ENCODE results near the gene SDK1. TPM values are rescaled to one million over a fixed set of nuclear protein-coding genes. Genes with fewer than 3 reads are reported as not detected.
A peak's percentile ranks its signal among the peaks of the same experiment; 100 is the strongest.

The SDK1 gene
- total RNA-seq, 4 donors from 2014 or later, result 1.2 to 1.8 (median 1.5) TPM

DNA sequence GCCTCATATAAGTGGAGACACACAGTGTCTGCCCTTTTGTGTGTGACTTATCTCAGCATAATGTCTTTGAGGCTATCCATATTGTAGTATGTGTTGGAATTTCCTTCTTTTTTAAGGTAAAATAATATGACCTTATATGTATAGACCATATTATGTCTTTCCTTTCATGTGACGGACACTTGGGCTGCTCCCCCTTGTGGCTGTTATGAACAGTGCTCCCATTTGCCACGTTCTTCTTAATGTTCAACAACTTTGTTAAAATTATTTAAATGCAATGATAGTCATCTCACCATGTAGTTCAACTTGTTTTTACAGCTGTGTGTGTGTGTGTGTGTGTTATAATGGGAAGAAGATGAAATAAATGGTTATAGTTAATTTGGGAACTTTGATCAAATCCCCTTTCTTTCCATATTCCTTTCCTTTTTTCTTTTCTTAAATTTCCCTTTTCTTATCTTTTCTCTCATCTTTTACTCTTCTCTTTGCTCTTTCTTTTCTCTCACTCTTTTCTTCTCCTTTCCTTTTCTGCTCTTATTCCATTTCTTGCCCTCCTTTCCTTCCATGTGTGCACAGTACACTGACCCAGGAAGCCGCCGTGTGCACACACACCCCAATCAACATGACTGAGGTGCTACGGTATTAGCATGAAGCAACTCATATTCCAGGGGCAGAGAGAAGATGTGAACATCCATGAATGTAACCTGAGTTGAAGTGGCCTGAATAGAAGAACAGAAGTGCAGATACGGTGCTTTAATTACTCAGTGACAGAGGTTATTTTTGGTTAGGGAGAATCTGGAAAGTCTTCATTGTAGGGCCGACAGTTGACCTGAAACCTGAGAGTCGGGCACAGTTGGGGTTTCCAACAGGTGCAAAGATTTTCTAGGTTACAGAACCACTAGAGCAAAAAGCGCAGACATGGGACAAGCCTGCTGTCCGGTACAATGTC is 596.6 kb downstream of the SDK1 start:
- Histone ChIP-seq H3K36me3 (no peaks in the 10 kb centered on the region), H3K27me3 (no peaks in the 10 kb centered on the region), H3K27ac (peak overlapping the region; percentile 65 to 71 (median 68)), H3K9me3 (no peaks in the 10 kb centered on the region), H3K4me1 (peaks cover 29 to 35% of the 10 kb centered on the region in 2 donors), H3K4me3 (no peak overlapping the region)
- intact Hi-C loops (cut with DNase I; ENCODE audit: low total_unique reads) (loop anchor here (2.0 to 10.0 kb wide), 2 partner anchors 597 to 1033 kb away; partner anchors contain the start of gene SDK1), in situ Hi-C loops (cut with MboI; ENCODE audit: low sequenced_read_pairs in 4 of 4) (no loop called here)
- peak; percentile 68 to 73 for DNase-seq
- TF ChIP-seq, protein P1, sequence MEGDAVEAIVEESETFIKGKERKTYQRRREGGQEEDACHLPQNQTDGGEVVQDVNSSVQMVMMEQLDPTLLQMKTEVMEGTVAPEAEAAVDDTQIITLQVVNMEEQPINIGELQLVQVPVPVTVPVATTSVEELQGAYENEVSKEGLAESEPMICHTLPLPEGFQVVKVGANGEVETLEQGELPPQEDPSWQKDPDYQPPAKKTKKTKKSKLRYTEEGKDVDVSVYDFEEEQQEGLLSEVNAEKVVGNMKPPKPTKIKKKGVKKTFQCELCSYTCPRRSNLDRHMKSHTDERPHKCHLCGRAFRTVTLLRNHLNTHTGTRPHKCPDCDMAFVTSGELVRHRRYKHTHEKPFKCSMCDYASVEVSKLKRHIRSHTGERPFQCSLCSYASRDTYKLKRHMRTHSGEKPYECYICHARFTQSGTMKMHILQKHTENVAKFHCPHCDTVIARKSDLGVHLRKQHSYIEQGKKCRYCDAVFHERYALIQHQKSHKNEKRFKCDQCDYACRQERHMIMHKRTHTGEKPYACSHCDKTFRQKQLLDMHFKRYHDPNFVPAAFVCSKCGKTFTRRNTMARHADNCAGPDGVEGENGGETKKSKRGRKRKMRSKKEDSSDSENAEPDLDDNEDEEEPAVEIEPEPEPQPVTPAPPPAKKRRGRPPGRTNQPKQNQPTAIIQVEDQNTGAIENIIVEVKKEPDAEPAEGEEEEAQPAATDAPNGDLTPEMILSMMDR (IDR thresholded peaks at IDR 0.05 in 4 of 5, conservative IDR thresholded peaks at IDR 0.05 in 1 of 5), result peak; percentile 30 to 70 (median 58)
- TF ChIP-seq POLR2A (IDR thresholded peaks at IDR 0.05), result no peak
- ATAC-seq, result peak; percentile 99

DNA sequence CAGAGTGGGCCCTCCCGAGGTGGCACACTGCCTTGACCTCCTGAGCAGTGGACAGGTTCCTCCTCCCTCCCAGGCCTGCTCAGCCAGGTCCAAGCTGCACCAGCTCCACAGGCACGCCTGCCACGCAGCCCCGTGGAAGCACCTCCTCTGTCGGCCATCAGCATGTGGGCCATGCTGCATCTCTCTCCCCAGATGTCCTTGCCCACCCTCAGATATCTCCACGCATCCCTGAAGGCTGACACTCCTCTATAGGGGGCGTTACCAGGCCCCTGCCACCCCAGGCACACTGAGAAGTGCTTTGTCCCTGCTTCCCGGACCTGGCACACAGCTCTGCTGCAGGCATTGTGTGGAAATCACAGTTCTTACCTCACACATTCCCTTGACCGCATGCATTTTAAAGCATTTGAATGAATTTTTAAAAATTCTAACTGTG is 598.5 kb downstream of the SDK1 start:
- in situ Hi-C loops (cut with MboI; ENCODE audit: low sequenced_read_pairs in 4 of 4) (no loop called here), intact Hi-C loops (cut with DNase I; ENCODE audit: low total_unique reads) (loop anchor here (10.0 kb wide), 1 partner anchor 1035 kb away; no protein-coding TSS in a partner anchor)
- Histone ChIP-seq H3K4me3 (no peak overlapping the region), H3K27me3 (no peaks in the 10 kb centered on the region), H3K27ac (no peak overlapping the region), H3K4me1 (peaks cover 29 to 31% of the 10 kb centered on the region in 2 donors), H3K36me3 (no peaks in the 10 kb centered on the region), H3K9me3 (no peaks in the 10 kb centered on the region)
- TF ChIP-seq, protein P1 (IDR thresholded peaks at IDR 0.05 in 4 of 5, conservative IDR thresholded peaks at IDR 0.05 in 1 of 5), result no peak
- no peak for TF ChIP-seq POLR2A (IDR thresholded peaks at IDR 0.05)
- ATAC-seq (no peak), DNase-seq (no peak)

DNA sequence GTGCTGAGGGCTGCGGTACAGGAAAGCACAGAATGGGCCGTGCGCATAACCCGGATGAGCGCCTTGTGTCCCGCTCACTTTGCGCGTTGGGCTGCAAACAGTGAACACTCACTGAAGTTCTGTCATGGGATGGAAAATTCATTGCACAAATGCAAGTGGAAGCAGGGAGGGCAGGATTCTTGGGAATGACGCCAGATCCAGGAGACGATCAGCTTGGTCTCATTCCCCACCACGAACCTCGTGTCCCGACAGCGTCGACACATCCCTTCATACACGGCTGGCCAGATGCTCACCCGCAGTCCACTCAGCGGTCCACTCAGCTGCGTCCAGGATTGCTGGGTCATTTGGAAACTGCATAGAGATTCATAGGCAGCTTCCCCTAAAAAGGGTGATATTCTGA is 607.1 kb downstream of the SDK1 start:
- Histone ChIP-seq H3K4me3 (no peak overlapping the region), H3K9me3 (no peaks in the 10 kb centered on the region), H3K4me1 (no peaks in the 10 kb centered on the region), H3K27me3 (no peaks in the 10 kb centered on the region), H3K27ac (no peak overlapping the region), H3K36me3 (no peaks in the 10 kb centered on the region)
- intact Hi-C loops (cut with DNase I; ENCODE audit: low total_unique reads), result no loop called here
- ATAC-seq, result no peak
- TF ChIP-seq, protein P1 (IDR thresholded peaks at IDR 0.05 in 4 of 5, conservative IDR thresholded peaks at IDR 0.05 in 1 of 5), result no peak
- no peak for TF ChIP-seq POLR2A (IDR thresholded peaks at IDR 0.05)
- DNase-seq, result no peak
- in situ Hi-C loops (cut with MboI; ENCODE audit: low sequenced_read_pairs in 4 of 4), result no loop called here

DNA sequence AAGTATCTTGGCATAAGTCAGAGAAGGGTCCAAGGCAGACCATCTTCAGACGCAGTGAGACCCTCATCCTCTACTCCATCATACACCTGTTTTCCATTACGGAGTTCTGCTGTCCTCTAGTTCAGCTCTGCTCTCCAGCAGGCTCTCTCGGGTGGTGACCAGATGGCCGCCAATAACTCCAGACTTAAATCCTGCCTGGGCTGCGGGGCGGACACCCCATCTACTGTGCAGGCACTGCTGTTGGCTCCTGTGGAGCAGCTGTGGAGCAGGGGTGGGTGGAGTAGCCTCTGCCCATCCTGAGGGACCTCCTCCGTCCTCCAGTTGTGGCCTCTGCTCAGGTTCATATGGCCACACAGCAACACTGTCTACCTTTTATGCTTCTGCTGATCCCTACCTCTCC is 608.1 kb downstream of the SDK1 start:
- ATAC-seq (no peak), DNase-seq (no peak)
- in situ Hi-C loops (cut with MboI; ENCODE audit: low sequenced_read_pairs in 4 of 4) (no loop called here), intact Hi-C loops (cut with DNase I; ENCODE audit: low total_unique reads) (no loop called here)
- Histone ChIP-seq H3K27me3 (no peaks in the 10 kb centered on the region), H3K4me3 (no peak overlapping the region), H3K9me3 (no peaks in the 10 kb centered on the region), H3K36me3 (no peaks in the 10 kb centered on the region), H3K27ac (no peak overlapping the region), H3K4me1 (no peaks in the 10 kb centered on the region)
- TF ChIP-seq POLR2A (IDR thresholded peaks at IDR 0.05), result no peak
- TF ChIP-seq, protein P1 (IDR thresholded peaks at IDR 0.05 in 4 of 5, conservative IDR thresholded peaks at IDR 0.05 in 1 of 5), result no peak
